ENCODE measurements around the gene PRKACG.

Gene PRKACG

GRCh38 chr9:69036799-69037198 is 22.9 kb upstream of the PRKACG start:
- peaks cover 64% of the 10 kb centered on the region for H3K79me2 ChIP-seq (ENCODE audit: insufficient read depth, low read length)

GRCh38 chr9:69036309-69036708 is 22.4 kb upstream of the PRKACG start:
- Histone ChIP-seq H3F3A (ENCODE audit: low read depth) (no peaks in the 10 kb centered on the region), H3K4me1 (ENCODE audit: insufficient read depth, low read length, poor library complexity, severe bottlenecking) (peaks cover 39% of the 10 kb centered on the region), H3K27me3 (ENCODE audit: insufficient read depth, low read length, poor library complexity, severe bottlenecking) (no peaks in the 10 kb centered on the region), H2AFZ (ENCODE audit: low read length) (peak overlapping the region; percentile 87), H4K20me1 (ENCODE audit: insufficient read depth, low read length, poor library complexity, severe bottlenecking) (peaks cover 4% of the 10 kb centered on the region), H3K79me2 (ENCODE audit: insufficient read depth, low read length) (peaks cover 59% of the 10 kb centered on the region), H3K9me3 (ENCODE audit: insufficient read depth, low read depth, low read length) (no peaks in the 10 kb centered on the region), H3K9me2 (replicated peaks; ENCODE audit: low read depth, low read length) (no peaks in the 10 kb centered on the region), H3K9ac (ENCODE audit: low read depth, low read length, poor library complexity, severe bottlenecking) (peak overlapping the region; percentile 90), H3K36me3 (ENCODE audit: insufficient read depth, low read length) (no peaks in the 10 kb centered on the region), H3K4me2 (ENCODE audit: low read depth, low read length, poor library complexity, severe bottlenecking) (peak overlapping the region; percentile 75), H3K4me3 (ENCODE audit: low read length, poor library complexity, severe bottlenecking) (peak overlapping the region; percentile 94)
- no peak for TF ChIP-seq EZH2phosphoT487 (IDR thresholded peaks at IDR 0.05; ENCODE audit: borderline replicate concordance)
- TF ChIP-seq CTCF (conservative IDR thresholded peaks at IDR 0.05; ENCODE audit: low read length): no peak

More at GRCh38 chr9:69036799-69037198, 22.9 kb upstream of the PRKACG start:
- H3K9me2 ChIP-seq (replicated peaks; ENCODE audit: low read depth, low read length): no peaks in the 10 kb centered on the region
- peaks cover 41% of the 10 kb centered on the region for H3K4me1 ChIP-seq (ENCODE audit: insufficient read depth, low read length, poor library complexity, severe bottlenecking)
- no peaks in the 10 kb centered on the region for H3K27me3 ChIP-seq (ENCODE audit: insufficient read depth, low read length, poor library complexity, severe bottlenecking)
- no peak overlapping the region for H2AFZ ChIP-seq (ENCODE audit: low read length)
- TF ChIP-seq CTCF (conservative IDR thresholded peaks at IDR 0.05; ENCODE audit: low read length) (no peak), EZH2phosphoT487 (IDR thresholded peaks at IDR 0.05; ENCODE audit: borderline replicate concordance) (no peak)
- peak overlapping the region; percentile 75 for H3K4me2 ChIP-seq (ENCODE audit: low read depth, low read length, poor library complexity, severe bottlenecking)
- H4K20me1 ChIP-seq (ENCODE audit: insufficient read depth, low read length, poor library complexity, severe bottlenecking): peaks cover 4% of the 10 kb centered on the region
- no peaks in the 10 kb centered on the region for H3K36me3 ChIP-seq (ENCODE audit: insufficient read depth, low read length)
- no peaks in the 10 kb centered on the region for H3F3A ChIP-seq (ENCODE audit: low read depth)
- H3K9me3 ChIP-seq (ENCODE audit: insufficient read depth, low read depth, low read length): no peaks in the 10 kb centered on the region
- peak overlapping the region; percentile 90 for H3K9ac ChIP-seq (ENCODE audit: low read depth, low read length, poor library complexity, severe bottlenecking)
- peak overlapping the region; percentile 94 for H3K4me3 ChIP-seq (ENCODE audit: low read length, poor library complexity, severe bottlenecking)

- peak within 1 kb of the TSS; percentile 94 for H3K4me3 ChIP-seq (ENCODE audit: low read length, poor library complexity, severe bottlenecking)
- H3K27me3 ChIP-seq (ENCODE audit: insufficient read depth, low read length, poor library complexity, severe bottlenecking): no peaks in the 10 kb centered on the region
- H3K9ac ChIP-seq (ENCODE audit: low read depth, low read length, poor library complexity, severe bottlenecking): peak within 1 kb of the TSS; percentile 90
- TF ChIP-seq EZH2phosphoT487 (IDR thresholded peaks at IDR 0.05; ENCODE audit: borderline replicate concordance): no peak
- TF ChIP-seq CTCF (conservative IDR thresholded peaks at IDR 0.05; ENCODE audit: low read length): peak; percentile 96
- H2AFZ ChIP-seq (ENCODE audit: low read length): peak within 1 kb of the TSS; percentile 87
- H3K9me3 ChIP-seq (ENCODE audit: insufficient read depth, low read depth, low read length): no peaks in the 10 kb centered on the region
- no peaks in the 10 kb centered on the region for H3K9me2 ChIP-seq (replicated peaks; ENCODE audit: low read depth, low read length)
- H3F3A ChIP-seq (ENCODE audit: low read depth): no peaks in the 10 kb centered on the region
- peaks cover 53% of the 10 kb centered on the region for H3K79me2 ChIP-seq (ENCODE audit: insufficient read depth, low read length)
- peaks cover 42% of the 10 kb centered on the region for H3K4me1 ChIP-seq (ENCODE audit: insufficient read depth, low read length, poor library complexity, severe bottlenecking)
- H4K20me1 ChIP-seq (ENCODE audit: insufficient read depth, low read length, poor library complexity, severe bottlenecking): peaks cover 4% of the 10 kb centered on the region
- H3K36me3 ChIP-seq (ENCODE audit: insufficient read depth, low read length): no peaks in the 10 kb centered on the region
- H3K4me2 ChIP-seq (ENCODE audit: low read depth, low read length, poor library complexity, severe bottlenecking): peak within 1 kb of the TSS; percentile 75
These were observed 21.8 kb upstream of the PRKACG start, which contains the start of gene FXN for GRCh38 chr9:69035438-69036308. FXN (plus strand) TSS chr9:69035752; CDS start chr9:69035783, 31 bp downstream.
